Mesenchymal stem cell (in vitro differentiated cells and primary cell): ENCODE measurements around the gene CDYL2.

Experiments
- DNase-seq: peaks from one replicate; pipeline ENCODE4 v3.0.0-alpha.2; 2013
- H2AFZ ChIP-seq: one replicate; pipeline ENCODE4 v1.6.1; 2013; ENCODE audit warnings: low read depth, mild to moderate bottlenecking, control low read depth, inconsistent platforms, low read length, moderate library complexity
- H2AK5ac ChIP-seq: 2 replicates; pipeline ENCODE4 v1.6.1; 2013; ENCODE audit warnings: low read length, moderate library complexity, mild to moderate bottlenecking, inconsistent platforms; ENCODE audit not compliant: severe bottlenecking
- H2BK120ac ChIP-seq: one replicate; pipeline ENCODE4 v1.6.1; 2013; ENCODE audit warnings: low read depth, mild to moderate bottlenecking, inconsistent platforms, low read length, moderate library complexity
- H2BK12ac ChIP-seq, 2 experiments: one replicate each; pipeline ENCODE4 v1.6.1; 2013; ENCODE audit warnings: inconsistent platforms in 2 of 2, low read length in 2 of 2, mild to moderate bottlenecking in 2 of 2, moderate library complexity in 2 of 2, control low read depth in 1 of 2
- H2BK15ac ChIP-seq: one replicate; pipeline ENCODE4 v1.6.1; 2013; ENCODE audit warnings: mild to moderate bottlenecking, low read depth, inconsistent platforms; ENCODE audit not compliant: poor library complexity, severe bottlenecking
- H2BK5ac ChIP-seq: 2 replicates; pipeline ENCODE4 v1.6.1; 2013; ENCODE audit warnings: low read depth, mild to moderate bottlenecking, low read length, control low read depth, inconsistent platforms; ENCODE audit not compliant: poor library complexity, severe bottlenecking
- H3K14ac ChIP-seq, 2 experiments: one replicate each; pipeline ENCODE4 v1.6.1; 2013; ENCODE audit warnings: inconsistent platforms in 2 of 2, low read length in 2 of 2, control low read depth in 1 of 2, mild to moderate bottlenecking in 1 of 2, moderate library complexity in 1 of 2
- H3K18ac ChIP-seq, 2 experiments: one replicate each; pipeline ENCODE4 v1.6.1; 2013; ENCODE audit warnings: inconsistent platforms in 2 of 2, low read length in 2 of 2, control low read depth in 1 of 2, low read depth in 1 of 2, mild to moderate bottlenecking in 1 of 2
- H3K23ac ChIP-seq, 2 experiments: one replicate each; pipeline ENCODE4 v1.6.1; 2013; ENCODE audit warnings: inconsistent platforms in 2 of 2, low read length in 2 of 2, mild to moderate bottlenecking in 2 of 2, moderate library complexity in 2 of 2, control low read depth in 1 of 2
- H3K27ac ChIP-seq: 2 replicates; pipeline ENCODE4 v1.5.1; 2013; ENCODE audit warnings: mild to moderate bottlenecking, moderate library complexity, low read length, control low read depth, inconsistent platforms; ENCODE audit not compliant: poor library complexity, severe bottlenecking
- H3K27me3 ChIP-seq, 2 experiments: 2 replicates each; pipeline versions ENCODE4 v1.6.1 to v1.7.0; 2013; ENCODE audit warnings: low read length in 2 of 2, mild to moderate bottlenecking in 2 of 2, moderate library complexity in 2 of 2, control low read depth in 1 of 2, inconsistent platforms in 1 of 2; ENCODE audit not compliant: control insufficient read depth in 1 of 2, insufficient read depth in 1 of 2
- H3K36me3 ChIP-seq, 2 experiments: 2 replicates each; pipeline versions ENCODE4 v1.6.1 to v1.7.0; 2013; ENCODE audit warnings: low read length in 2 of 2, control low read depth in 1 of 2, inconsistent platforms in 1 of 2, low read depth in 1 of 2, mild to moderate bottlenecking in 1 of 2; ENCODE audit not compliant: insufficient read depth in 2 of 2, control insufficient read depth in 1 of 2
- H3K4ac ChIP-seq, 2 experiments: one replicate each; pipeline ENCODE4 v1.6.1; 2013; ENCODE audit warnings: inconsistent platforms in 2 of 2, low read length in 2 of 2, mild to moderate bottlenecking in 2 of 2, moderate library complexity in 2 of 2, control low read depth in 1 of 2, low read depth in 1 of 2
- H3K4me1 ChIP-seq: 2 replicates; pipeline ENCODE4 v1.6.1; 2013; ENCODE audit warnings: low read depth, low read length, control low read depth; ENCODE audit not compliant: control insufficient read depth, insufficient read depth
- H3K4me2 ChIP-seq: 2 replicates; pipeline ENCODE4 v1.6.1; 2013; ENCODE audit warnings: low read length, mild to moderate bottlenecking, inconsistent platforms; ENCODE audit not compliant: poor library complexity, severe bottlenecking
- H3K4me3 ChIP-seq, 2 experiments: 2 replicates each; pipeline versions ENCODE4 v1.5.1 to v1.7.0; 2013; ENCODE audit warnings: low read length in 2 of 2, mild to moderate bottlenecking in 2 of 2, control low read depth in 1 of 2, low read depth in 1 of 2; ENCODE audit not compliant: insufficient read depth in 1 of 2
- H3K79me1 ChIP-seq: replicated peaks from 2 replicates; pipeline ENCODE4 v1.6.1; 2013; ENCODE audit warnings: mild to moderate bottlenecking, control low read depth, low read length, inconsistent platforms; ENCODE audit not compliant: poor library complexity, severe bottlenecking
- H3K9ac ChIP-seq: 2 replicates; pipeline ENCODE4 v1.7.0; 2013; ENCODE audit warnings: mild to moderate bottlenecking, low read length, moderate library complexity
- H3K9me3 ChIP-seq: 2 replicates; pipeline ENCODE4 v1.7.0; 2013; ENCODE audit warnings: mild to moderate bottlenecking, low read length; ENCODE audit not compliant: control insufficient read depth
- H4K8ac ChIP-seq: one replicate; pipeline ENCODE4 v1.6.1; 2013; ENCODE audit warnings: inconsistent platforms, mild to moderate bottlenecking, low read length, moderate library complexity
- H4K91ac ChIP-seq: one replicate; pipeline ENCODE4 v1.6.1; 2013; ENCODE audit warnings: mild to moderate bottlenecking, low read length, inconsistent platforms
- WGBS: methylation state at CpG from one replicate; pipeline ENCODE4 v1.1.7; 2013; ENCODE audit warnings: mixed read lengths; 5-methylcytosine and 5-hydroxymethylcytosine counted together

CDYL2 gene

GRCh38 chr16:80611930-80612327 is 192.5 kb downstream of the CDYL2 start:
- 94% methylated on average over 11 of the region's 11 CpGs for WGBS
- no peak overlapping the region for H4K91ac ChIP-seq

GRCh38 chr16:80611171-80611929 is 193.0 kb downstream of the CDYL2 start:
- WGBS, result 80% methylated on average over 16 of the region's 16 CpGs
- H3K4me2 ChIP-seq, result no peak overlapping the region
- no peaks in the 10 kb centered on the region for H3K27me3 ChIP-seq
- no peak overlapping the region for H3K23ac ChIP-seq
- no peak overlapping the region for H4K91ac ChIP-seq
- DNase-seq, result no peak
- no peak overlapping the region for H3K18ac ChIP-seq
- no peak overlapping the region for H3K4me3 ChIP-seq
- H3K79me1 ChIP-seq, result no peaks in the 10 kb centered on the region
- H3K9me3 ChIP-seq, result no peaks in the 10 kb centered on the region
- H2BK5ac ChIP-seq, result no peak overlapping the region
- H2AFZ ChIP-seq, result no peak overlapping the region
- no peaks in the 10 kb centered on the region for H3K4me1 ChIP-seq
- H3K4ac ChIP-seq, result no peak overlapping the region
- peaks cover 0 to 3% of the 10 kb centered on the region in 2 experiments for H3K36me3 ChIP-seq
- H2BK12ac ChIP-seq, result no peak overlapping the region
- no peak overlapping the region for H3K27ac ChIP-seq
- H4K8ac ChIP-seq, result no peak overlapping the region
- no peak overlapping the region for H2BK15ac ChIP-seq
- H3K9ac ChIP-seq, result no peak overlapping the region
- no peak overlapping the region for H3K14ac ChIP-seq
- H2AK5ac ChIP-seq, result no peak overlapping the region
- no peak overlapping the region for H2BK120ac ChIP-seq

More at GRCh38 chr16:80611930-80612327, 192.5 kb downstream of the CDYL2 start:
- no peak overlapping the region for H3K23ac ChIP-seq
- no peak overlapping the region for H3K4ac ChIP-seq
- H4K8ac ChIP-seq, result no peak overlapping the region
- H3K79me1 ChIP-seq, result no peaks in the 10 kb centered on the region
- peaks cover 0 to 3% of the 10 kb centered on the region in 2 experiments for H3K36me3 ChIP-seq
- no peak overlapping the region for H2BK15ac ChIP-seq
- no peak overlapping the region for H3K18ac ChIP-seq
- no peak for DNase-seq
- no peak overlapping the region for H3K27ac ChIP-seq
- no peak overlapping the region for H3K4me2 ChIP-seq
- no peak overlapping the region for H2AK5ac ChIP-seq
- H2BK12ac ChIP-seq, result no peak overlapping the region
- H3K9ac ChIP-seq, result no peak overlapping the region
- H3K27me3 ChIP-seq, result no peaks in the 10 kb centered on the region
- no peak overlapping the region for H3K14ac ChIP-seq
- H3K9me3 ChIP-seq, result no peaks in the 10 kb centered on the region
- no peak overlapping the region for H2BK120ac ChIP-seq
- H2AFZ ChIP-seq, result no peak overlapping the region
- no peak overlapping the region for H3K4me3 ChIP-seq
- no peaks in the 10 kb centered on the region for H3K4me1 ChIP-seq
- H2BK5ac ChIP-seq, result no peak overlapping the region

- no peak overlapping the region for H3K4me2 ChIP-seq
- WGBS, result 83% methylated on average over 9 of the region's 9 CpGs
- no peak overlapping the region for H2BK15ac ChIP-seq
These were observed 193.8 kb downstream of the CDYL2 start for GRCh38 chr16:80610481-80611156.

GRCh38 chr16:80608946-80609345 is 195.5 kb downstream of the CDYL2 start:
- Histone ChIP-seq H2AK5ac (no peak overlapping the region), H3K18ac (no peak overlapping the region), H3K27me3 (no peaks in the 10 kb centered on the region), H3K4me2 (no peak overlapping the region), H2AFZ (no peak overlapping the region), H2BK5ac (no peak overlapping the region), H3K9me3 (no peaks in the 10 kb centered on the region), H4K8ac (no peak overlapping the region), H3K4ac (no peak overlapping the region), H3K23ac (no peak overlapping the region), H3K27ac (no peak overlapping the region), H2BK15ac (no peak overlapping the region), H3K4me1 (no peaks in the 10 kb centered on the region), H2BK12ac (no peak overlapping the region), H3K9ac (no peak overlapping the region), H2BK120ac (no peak overlapping the region), H4K91ac (no peak overlapping the region), H3K36me3 (peaks cover 0 to 3% of the 10 kb centered on the region in 2 experiments), H3K14ac (no peak overlapping the region), H3K4me3 (no peak overlapping the region), H3K79me1 (no peaks in the 10 kb centered on the region)
- no peak for DNase-seq
- 72% methylated on average over 6 of the region's 6 CpGs for whole genome bisulfite sequencing

More at GRCh38 chr16:80610481-80611156, 193.8 kb downstream of the CDYL2 start:
- no peak overlapping the region for H3K14ac ChIP-seq
- no peaks in the 10 kb centered on the region for H3K27me3 ChIP-seq
- H3K9me3 ChIP-seq, result no peaks in the 10 kb centered on the region
- no peak overlapping the region for H2BK5ac ChIP-seq
- no peak overlapping the region for H3K27ac ChIP-seq
- H4K91ac ChIP-seq, result no peak overlapping the region
- H2BK120ac ChIP-seq, result no peak overlapping the region
- no peak overlapping the region for H2BK12ac ChIP-seq
- H3K23ac ChIP-seq, result no peak overlapping the region
- H2AK5ac ChIP-seq, result no peak overlapping the region
- no peak overlapping the region for H3K18ac ChIP-seq
- H3K4ac ChIP-seq, result no peak overlapping the region
- H3K4me3 ChIP-seq, result no peak overlapping the region
- H3K9ac ChIP-seq, result no peak overlapping the region
- no peak for DNase-seq
- H3K4me1 ChIP-seq, result no peaks in the 10 kb centered on the region
- peaks cover 0 to 3% of the 10 kb centered on the region in 2 experiments for H3K36me3 ChIP-seq
- no peak overlapping the region for H2AFZ ChIP-seq
- H4K8ac ChIP-seq, result no peak overlapping the region
- no peaks in the 10 kb centered on the region for H3K79me1 ChIP-seq
